GM23248 (cell line): ENCODE measurements around the gene KCNG2.

Source experiments
- EZH2 ChIP-seq: fragments of 200-600 bp; sonication (generic); IDR thresholded peaks from 2 replicates; pipeline ENCODE4 v1.6.1; 2018; ENCODE audit warnings: antibody characterized with exemption, mild to moderate bottlenecking; ENCODE audit not compliant: insufficient read depth, poor library complexity, severe bottlenecking
- EZH2phosphoT487 ChIP-seq: fragments of 200-600 bp; sonication (generic); IDR thresholded peaks from 2 replicates; pipeline ENCODE4 v1.6.1; 2018; ENCODE audit warnings: antibody characterized with exemption, moderate library complexity, mild to moderate bottlenecking, low read depth; ENCODE audit not compliant: insufficient read depth

GRCh38 chr18:79905389-79905911, 107.7 kb downstream of the KCNG2 start:
- no peak for TF ChIP-seq EZH2
- no peak for TF ChIP-seq EZH2phosphoT487
